HUES64 (cell line): ENCODE measurements around the gene BCKDHA. TPM values are rescaled to one million over a fixed set of nuclear protein-coding genes. Genes with fewer than 3 reads are reported as not detected.

Source experiments
- H3K27ac ChIP-seq: 2 replicates; pipeline ENCODE4 v1.7.0; 2013; ENCODE audit warnings: low read depth, low read length, inconsistent platforms
- H3K27me3 ChIP-seq: 2 replicates; pipeline ENCODE4 v1.6.1; 2013; ENCODE audit warnings: mild to moderate bottlenecking, low read length; ENCODE audit not compliant: insufficient read depth
- H3K36me3 ChIP-seq: 2 replicates; pipeline ENCODE4 v1.6.1; 2013; ENCODE audit warnings: mild to moderate bottlenecking, low read length; ENCODE audit not compliant: insufficient read depth
- H3K4me1 ChIP-seq: 2 replicates; pipeline ENCODE4 v1.6.1; 2013; ENCODE audit warnings: mild to moderate bottlenecking, low read length, moderate library complexity; ENCODE audit not compliant: insufficient read depth
- H3K4me3 ChIP-seq: 2 replicates; pipeline ENCODE4 v1.5.1; 2013; ENCODE audit warnings: mild to moderate bottlenecking, low read length, moderate library complexity
- H3K9ac ChIP-seq: 2 replicates; pipeline ENCODE4 v1.6.1; 2013; ENCODE audit warnings: mild to moderate bottlenecking, low read depth, low read length
- H3K9me3 ChIP-seq: 2 replicates; pipeline ENCODE4 v1.6.1; 2013; ENCODE audit warnings: low read depth, low read length; ENCODE audit not compliant: insufficient read depth
- WGBS: fragments of 150-250, 120-280 bp; methylation state at CpG from one replicate; pipeline ENCODE4 v1.1.7; 2013; ENCODE audit warnings: missing lambda C conversion rate; 5-methylcytosine and 5-hydroxymethylcytosine counted together
- polyA plus RNA-seq, 2 experiments: library from polyadenylated mRNA; stranded (reverse); fragments of 50-300 nt; gene quantifications; one replicate each; pipeline ENCODE4 v1.2.3, GENCODE V29; 2013

BCKDHA gene
- 21.0 TPM for polyA plus RNA-seq (2013, experiment 1 of 2)
- polyA plus RNA-seq (2013, experiment 2 of 2): 30.7 TPM

DNA sequence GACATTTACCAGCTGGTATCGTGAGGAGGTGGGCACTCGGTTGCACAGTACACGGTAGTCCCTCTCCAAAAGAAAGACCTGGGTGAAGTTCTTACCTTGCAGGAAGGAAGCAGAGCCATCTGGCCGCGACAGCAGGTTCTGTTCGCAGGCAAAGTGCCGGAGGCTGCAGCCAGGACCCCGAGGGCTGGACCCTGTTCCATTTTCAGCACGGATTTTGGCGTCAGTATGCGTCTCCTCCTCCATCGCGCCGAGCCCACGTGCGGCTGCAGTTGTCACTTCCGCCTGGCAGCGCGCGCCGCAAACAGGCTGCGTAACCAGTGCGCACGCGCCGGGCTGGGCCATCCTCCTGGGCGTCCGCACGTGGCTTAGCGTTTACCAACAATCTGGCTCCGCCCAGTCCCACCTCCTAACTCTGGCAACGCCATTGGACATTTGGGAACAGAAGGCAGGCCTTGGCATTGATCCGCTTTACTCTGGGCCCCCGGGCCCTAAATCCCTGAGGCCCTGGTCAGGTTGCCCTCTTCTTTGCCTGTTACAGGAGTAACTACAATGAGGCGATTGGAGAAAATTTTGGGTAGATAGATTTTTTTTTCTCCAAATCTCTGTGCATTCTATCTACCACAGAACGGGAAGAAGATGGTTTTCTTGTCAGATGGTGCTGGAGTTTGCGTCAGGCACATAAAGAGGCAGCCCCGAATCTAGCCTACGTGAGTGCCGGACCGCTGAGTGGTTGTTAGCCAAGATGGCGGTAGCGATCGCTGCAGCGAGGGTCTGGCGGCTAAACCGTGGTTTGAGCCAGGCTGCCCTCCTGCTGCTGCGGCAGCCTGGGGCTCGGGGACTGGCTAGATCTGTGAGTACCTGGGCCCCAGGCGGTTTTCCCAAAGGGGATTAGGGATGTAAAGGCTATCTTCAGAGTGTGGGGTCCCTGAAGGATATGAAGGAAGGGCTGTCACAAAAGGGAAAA lies at the start of gene BCKDHA, which contains the start of gene EXOSC5:
Gene BCKDHA (plus strand): TSS at position 733 of the 964 bp plus-strand sequence. CDS start 10 bp downstream, at position 743.
Gene EXOSC5 (minus strand): TSS at position 274 of the 964 bp plus-strand sequence. CDS start 31 bp downstream, at position 243.
- no peaks in the 10 kb centered on the region for H3K9me3 ChIP-seq
- 0 out of 2 replicates have a peak, but pooled peaks cover 2% of the 10 kb centered on the region for H3K36me3 ChIP-seq
- peak within 1 kb of the TSS; percentile 93 for H3K4me3 ChIP-seq
- peak within 1 kb of the TSS; percentile 91 for H3K9ac ChIP-seq
- H3K4me1 ChIP-seq: peaks cover 9% of the 10 kb centered on the region
- under 1% methylated on average over 49 of the region's 50 CpGs for WGBS
- H3K27me3 ChIP-seq: no peaks in the 10 kb centered on the region
- H3K27ac ChIP-seq: peak within 1 kb of the TSS; percentile 93

DNA sequence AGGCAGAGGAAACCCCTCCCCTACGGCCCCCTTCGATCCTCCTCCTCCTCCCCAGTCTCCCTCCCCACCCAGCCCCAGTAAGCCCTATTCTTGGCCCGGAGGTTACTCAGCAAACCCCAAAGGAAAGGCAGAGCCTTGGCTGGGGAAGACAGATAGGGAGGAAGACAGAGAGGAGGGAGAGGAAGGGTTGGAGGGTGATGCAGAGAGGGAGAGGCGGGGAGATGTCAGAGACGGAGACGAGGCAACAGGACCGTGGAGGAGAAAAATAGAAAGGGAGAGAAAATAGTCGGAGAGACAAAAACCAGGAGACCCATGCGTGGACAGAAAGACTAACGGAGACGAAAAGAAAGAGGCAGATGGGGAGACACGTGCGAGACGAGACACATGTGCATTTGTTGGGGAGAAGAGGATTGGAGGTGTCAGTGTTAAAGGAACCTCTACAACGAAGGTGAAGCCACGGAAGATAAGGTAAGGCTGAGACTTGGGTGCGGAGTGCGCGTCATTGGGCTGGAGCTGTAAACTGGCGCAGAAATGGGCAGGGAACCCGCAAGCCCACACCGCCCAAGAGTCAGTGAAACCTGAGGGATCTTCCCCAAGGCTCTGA lies 46.8 kb upstream of the BCKDHA start:
- Histone ChIP-seq H3K27me3 (peaks cover 40% of the 10 kb centered on the region), H3K27ac (no peak overlapping the region), H3K4me3 (peak overlapping the region; percentile 65), H3K4me1 (0 out of 2 replicates have a peak, but pooled peaks cover 4% of the 10 kb centered on the region), H3K9me3 (no peaks in the 10 kb centered on the region), H3K9ac (no peak overlapping the region), H3K36me3 (peaks cover 6% of the 10 kb centered on the region; the same call in 1 of the 2 replicates)
- WGBS: 8% methylated on average over 21 of the region's 22 CpGs

DNA sequence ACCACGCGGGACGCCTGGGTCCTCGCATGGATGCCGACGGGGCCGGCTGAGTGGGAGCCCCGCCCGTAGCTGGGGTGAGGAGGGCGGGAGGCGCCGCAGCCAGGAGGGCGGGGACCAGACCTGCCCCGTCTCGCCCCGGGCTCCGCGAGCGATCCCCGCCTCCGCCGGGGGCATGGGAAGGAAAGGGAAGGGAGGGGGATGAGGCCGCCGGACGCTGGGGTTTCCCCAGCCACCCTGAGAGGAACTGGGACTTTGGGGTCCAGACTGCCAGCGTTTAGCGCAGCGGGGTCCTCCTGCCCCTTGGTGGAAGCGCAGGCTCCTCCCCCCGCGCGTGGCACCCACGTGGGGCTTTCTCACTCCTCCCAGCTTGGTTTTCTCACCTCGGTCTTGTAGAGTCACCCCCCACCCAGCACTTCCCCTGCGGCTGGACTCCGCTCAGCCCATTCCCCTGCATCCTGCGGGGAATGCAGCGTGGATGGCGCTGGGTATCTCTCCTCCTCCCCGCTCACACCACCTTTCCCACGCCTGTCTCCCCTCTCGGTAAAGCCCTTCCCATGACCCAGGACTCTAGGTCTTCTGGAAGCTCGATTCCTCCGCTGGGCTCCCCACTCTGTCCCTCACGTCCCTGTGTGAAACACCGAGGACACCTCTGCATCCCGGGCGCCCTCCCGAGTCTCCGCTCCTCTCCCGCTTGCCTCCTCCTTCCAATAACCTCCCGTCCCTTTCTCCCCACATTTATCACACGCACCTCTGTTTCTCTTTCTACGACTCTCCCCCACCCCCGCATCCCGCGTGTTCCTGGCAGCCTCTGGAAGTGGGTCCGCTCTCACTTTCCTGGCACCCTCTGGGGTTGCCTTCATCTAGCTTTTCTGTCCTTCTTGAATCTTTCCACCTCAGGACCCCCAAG lies 46.0 kb upstream of the BCKDHA start:
- H3K9ac ChIP-seq: no peak overlapping the region
- H3K4me3 ChIP-seq: peak overlapping the region; percentile 65
- 1% methylated on average over 58 of the region's 58 CpGs for WGBS
- H3K4me1 ChIP-seq: 0 out of 2 replicates have a peak, but pooled peaks cover 4% of the 10 kb centered on the region
- peaks cover 40% of the 10 kb centered on the region for H3K27me3 ChIP-seq
- peaks cover 3% of the 10 kb centered on the region; the same call in 1 of the 2 replicates for H3K36me3 ChIP-seq
- no peak overlapping the region for H3K27ac ChIP-seq
- H3K9me3 ChIP-seq: no peaks in the 10 kb centered on the region

DNA sequence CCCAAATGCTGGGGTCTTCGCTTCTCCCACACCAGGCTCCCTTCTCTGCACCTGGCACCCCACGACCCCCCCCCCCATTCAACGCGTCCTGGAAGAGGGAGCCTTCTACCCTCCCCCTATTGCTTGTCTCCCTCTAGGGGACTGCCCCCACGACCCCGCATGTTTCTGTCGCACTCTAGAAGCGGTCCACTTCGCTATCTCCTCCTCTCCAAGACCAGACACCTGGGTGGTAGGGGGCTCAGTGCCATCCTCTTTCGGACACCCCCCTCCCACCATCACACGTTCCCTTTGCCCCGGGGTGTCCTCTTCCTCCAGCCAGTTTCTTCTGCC lies 45.4 kb upstream of the BCKDHA start:
- Histone ChIP-seq H3K9ac (no peak overlapping the region), H3K4me3 (peak overlapping the region; percentile 65), H3K36me3 (peaks cover 3% of the 10 kb centered on the region; the same call in 1 of the 2 replicates), H3K27me3 (peaks cover 40% of the 10 kb centered on the region), H3K4me1 (0 out of 2 replicates have a peak, but pooled peaks cover 4% of the 10 kb centered on the region), H3K9me3 (no peaks in the 10 kb centered on the region), H3K27ac (no peak overlapping the region)
- WGBS: under 1% methylated on average over 12 of the region's 12 CpGs

DNA sequence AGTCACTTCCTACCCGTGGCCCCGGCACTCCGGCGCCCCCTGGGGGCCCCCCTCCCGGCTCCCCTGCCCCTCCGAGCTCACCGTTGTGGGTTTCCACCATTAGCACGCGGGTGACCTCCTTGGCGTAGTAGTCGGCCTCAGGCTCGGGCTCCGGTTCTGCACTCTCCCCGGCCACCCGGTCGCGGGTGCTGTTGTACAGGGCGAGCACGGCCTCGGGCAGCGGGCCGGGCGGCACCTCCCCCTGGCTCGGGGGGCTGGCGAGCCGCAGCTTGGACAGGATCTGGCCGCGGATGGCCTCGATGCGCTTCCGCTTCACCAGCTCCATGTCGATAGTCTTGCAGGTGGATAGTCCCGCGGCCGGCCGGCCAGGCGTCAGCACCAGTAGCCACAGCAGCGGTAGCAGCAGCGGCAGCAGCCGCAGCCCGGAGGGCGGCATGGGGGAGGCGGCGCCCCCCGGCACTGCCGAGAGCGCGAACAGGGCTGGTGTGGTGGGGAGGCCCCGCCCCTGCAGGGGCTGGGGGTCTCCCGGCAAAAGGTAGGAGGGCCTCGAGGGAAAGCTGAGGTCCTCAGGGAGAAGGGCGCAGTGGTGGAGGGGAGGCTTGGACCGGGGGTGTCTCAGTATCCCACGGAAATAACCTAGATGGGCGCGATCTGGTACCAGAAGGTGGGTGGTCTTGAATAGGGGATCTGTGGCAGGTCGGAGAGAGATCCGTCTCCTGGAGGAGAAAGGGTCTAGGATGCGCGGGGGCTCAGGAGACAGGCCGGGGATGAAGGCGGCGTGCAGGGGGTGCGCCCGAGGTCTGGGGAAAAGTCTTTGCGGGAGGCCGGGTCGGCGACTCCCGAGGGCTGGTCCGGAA lies 44.8 kb upstream of the BCKDHA start:
- under 1% methylated on average over 71 of the region's 71 CpGs for whole genome bisulfite sequencing
- H3K27ac ChIP-seq: no peak overlapping the region
- H3K9ac ChIP-seq: peak overlapping the region; percentile 58; the same call in 1 of the 2 replicates
- peaks cover 3% of the 10 kb centered on the region; the same call in 1 of the 2 replicates for H3K36me3 ChIP-seq
- no peaks in the 10 kb centered on the region for H3K9me3 ChIP-seq
- peak overlapping the region; percentile 65 for H3K4me3 ChIP-seq
- peaks cover 40% of the 10 kb centered on the region for H3K27me3 ChIP-seq
- H3K4me1 ChIP-seq: 0 out of 2 replicates have a peak, but pooled peaks cover 4% of the 10 kb centered on the region

DNA sequence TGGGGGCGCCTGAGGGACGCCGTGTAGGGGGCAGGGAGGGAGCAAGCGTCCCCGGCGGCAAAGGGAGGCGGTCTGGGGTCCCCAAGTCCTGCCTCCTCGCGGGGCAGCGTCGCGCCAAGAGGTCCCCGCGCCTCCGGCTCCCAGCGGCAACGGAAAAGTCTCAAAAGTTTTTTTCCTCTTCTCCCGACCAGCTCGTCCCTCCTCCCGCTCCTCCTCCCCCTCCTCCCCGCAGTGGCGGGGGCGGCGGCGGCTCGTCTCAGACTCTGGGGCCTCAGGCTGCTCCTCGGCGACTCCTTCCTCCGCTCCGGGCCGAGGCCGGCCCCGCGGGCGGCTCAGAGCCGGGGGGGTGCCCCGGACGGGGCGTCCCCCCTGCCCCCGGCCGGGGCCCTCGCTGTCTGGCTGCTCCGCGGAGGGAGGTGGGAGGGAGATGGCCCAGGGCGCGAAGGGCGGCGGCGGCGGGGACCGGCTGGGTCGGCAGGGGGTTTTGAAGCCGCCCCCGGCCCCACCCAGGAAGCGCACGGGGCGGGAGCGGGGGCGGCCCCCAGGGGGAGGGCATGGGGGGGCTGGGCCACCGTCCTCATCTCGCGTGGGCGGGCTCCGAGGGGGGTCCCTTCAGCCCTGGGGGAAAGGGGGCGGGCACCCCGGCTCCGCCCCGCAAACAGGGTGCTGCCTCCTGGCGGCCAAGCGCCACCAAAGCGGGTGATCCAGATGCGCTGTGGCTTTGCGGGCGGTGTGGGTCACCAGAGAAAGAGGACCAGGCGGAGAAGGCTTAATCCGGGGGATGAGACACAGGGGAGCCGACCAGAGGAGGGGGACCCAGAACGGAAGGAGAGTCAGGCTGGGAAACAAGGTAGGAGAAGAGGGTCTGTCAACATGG lies 43.9 kb upstream of the BCKDHA start, which contains the start of gene TGFB1:
Gene TGFB1 (minus strand): TSS at position 457 of the 877 bp plus-strand sequence. CDS start 878 bp downstream, outside the sequence.
- H3K4me1 ChIP-seq: 0 out of 2 replicates have a peak, but pooled peaks cover 4% of the 10 kb centered on the region
- no peaks in the 10 kb centered on the region for H3K36me3 ChIP-seq
- no peak within 1 kb of the TSS for H3K27ac ChIP-seq
- peak within 1 kb of the TSS; percentile 58; the same call in 1 of the 2 replicates for H3K9ac ChIP-seq
- H3K9me3 ChIP-seq: no peaks in the 10 kb centered on the region
- H3K4me3 ChIP-seq: peak within 1 kb of the TSS; percentile 65
- peaks cover 40% of the 10 kb centered on the region for H3K27me3 ChIP-seq
- WGBS: 1% methylated on average over 78 of the region's 78 CpGs

DNA sequence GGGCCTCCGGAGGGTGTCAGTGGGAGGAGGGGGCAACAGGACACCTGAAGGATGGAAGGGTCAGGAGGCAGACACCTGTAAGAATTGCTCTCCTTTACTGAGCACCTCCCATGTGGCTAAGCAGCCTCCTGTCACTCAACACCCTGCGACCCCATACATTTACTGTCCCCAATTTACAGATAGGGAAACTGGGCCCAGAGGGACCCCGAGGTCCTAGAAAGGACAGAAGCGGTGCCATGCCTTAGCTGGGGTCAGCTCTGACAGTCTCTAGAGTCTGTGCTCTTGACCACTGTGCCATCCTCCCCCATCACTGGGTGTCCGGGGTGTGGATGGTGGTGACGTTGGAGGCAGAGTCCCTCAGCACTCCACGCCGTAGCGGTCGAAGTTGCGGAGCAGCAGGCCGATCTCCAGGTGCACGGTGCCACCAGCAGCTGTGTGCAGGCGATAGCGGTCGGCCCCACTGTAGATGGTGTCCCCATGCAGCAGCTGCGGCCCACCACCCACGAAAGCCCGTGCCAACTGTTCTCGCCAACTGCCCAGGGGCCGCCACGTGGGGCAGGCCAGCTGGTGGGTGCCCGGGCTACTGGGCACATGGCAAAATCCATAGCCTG lies 43.2 kb upstream of the BCKDHA start:
- H3K9ac ChIP-seq: no peak overlapping the region
- WGBS: 91% methylated on average over 23 of the region's 23 CpGs
- H3K27ac ChIP-seq: no peak overlapping the region

DNA sequence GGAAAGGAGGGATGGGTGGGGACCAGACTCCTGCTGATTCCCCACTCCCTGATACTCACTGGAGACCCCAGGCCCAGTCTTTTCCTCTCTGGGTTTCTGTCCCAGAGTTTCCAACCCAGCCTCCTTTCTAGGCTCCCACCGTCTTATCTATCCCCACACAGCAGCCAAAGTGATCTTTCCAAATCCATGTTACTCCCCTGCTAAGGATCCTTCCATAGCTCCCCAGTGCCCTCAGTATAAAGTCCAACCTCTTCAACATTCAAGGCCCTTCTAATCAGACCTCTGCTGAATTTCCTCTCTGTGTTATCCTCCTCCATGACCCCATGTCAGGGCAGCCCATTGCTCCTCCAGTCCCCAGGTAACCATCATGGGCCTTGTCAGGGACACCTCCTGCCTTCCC lies 42.6 kb upstream of the BCKDHA start:
- Histone ChIP-seq H3K27me3 (peaks cover 34% of the 10 kb centered on the region), H3K4me1 (0 out of 2 replicates have a peak, but pooled peaks cover 4% of the 10 kb centered on the region), H3K27ac (no peak overlapping the region), H3K36me3 (no peaks in the 10 kb centered on the region), H3K9ac (no peak overlapping the region), H3K9me3 (no peaks in the 10 kb centered on the region), H3K4me3 (no peak overlapping the region)
- 81% methylated on average over 1 of the region's 1 CpG for WGBS

More for the DNA sequence above, 43.2 kb upstream of the BCKDHA start:
- 0 out of 2 replicates have a peak, but pooled peaks cover 4% of the 10 kb centered on the region for H3K4me1 ChIP-seq
- H3K9me3 ChIP-seq: no peaks in the 10 kb centered on the region
- no peaks in the 10 kb centered on the region for H3K36me3 ChIP-seq
- peak overlapping the region; percentile 65 for H3K4me3 ChIP-seq
- peaks cover 40% of the 10 kb centered on the region for H3K27me3 ChIP-seq

DNA sequence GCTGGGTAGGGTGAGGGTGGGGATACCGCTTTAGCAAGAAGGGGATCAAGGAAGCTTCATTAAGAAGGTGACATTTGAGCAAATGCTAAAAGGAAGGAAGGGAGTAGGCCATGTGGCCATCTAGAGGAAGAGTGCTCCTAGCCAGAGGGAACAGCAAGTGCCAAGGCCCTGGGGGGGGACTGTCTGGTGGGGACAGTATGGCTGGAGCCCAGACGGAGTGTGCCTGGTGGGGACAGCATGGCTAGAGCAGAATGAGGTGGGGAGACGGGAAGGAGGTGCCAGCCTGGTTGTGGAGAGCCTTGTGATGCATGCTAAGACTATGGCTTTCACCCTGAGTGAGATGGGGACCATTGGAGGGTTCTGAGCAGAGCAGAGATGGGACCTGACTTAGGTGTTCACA lies 41.8 kb upstream of the BCKDHA start:
- 0 out of 2 replicates have a peak, but pooled peaks cover 4% of the 10 kb centered on the region for H3K4me1 ChIP-seq
- H3K36me3 ChIP-seq: no peaks in the 10 kb centered on the region
- H3K27me3 ChIP-seq: peaks cover 26% of the 10 kb centered on the region
- no peak overlapping the region for H3K9ac ChIP-seq
- 92% methylated on average over 3 of the region's 3 CpGs for WGBS
- no peaks in the 10 kb centered on the region for H3K9me3 ChIP-seq
- H3K27ac ChIP-seq: no peak overlapping the region
- H3K4me3 ChIP-seq: no peak overlapping the region
